Colonic mucosa (tissue), 4 donors: ENCODE measurements around the gene MDK. TPM values are rescaled to one million over a fixed set of nuclear protein-coding genes. Genes with fewer than 3 reads are reported as not detected.

Experiments used
- DNase-seq: peaks from one replicate; pipeline ENCODE4 v3.0.0-alpha.2; 2020
- H3K27ac ChIP-seq: fragments of 200-600 bp; one replicate; pipeline ENCODE4 v1.8.0; 2021
- H3K27me3 ChIP-seq: fragments of 200-600 bp; one replicate; pipeline ENCODE4 v1.8.0; 2021
- H3K36me3 ChIP-seq: fragments of 200-600 bp; one replicate; pipeline ENCODE4 v1.8.0; 2021
- H3K4me1 ChIP-seq: fragments of 200-600 bp; one replicate; pipeline ENCODE4 v1.8.0; 2021; ENCODE audit warnings: mild to moderate bottlenecking
- H3K4me3 ChIP-seq: fragments of 200-600 bp; one replicate; pipeline ENCODE4 v1.8.0; 2021
- H3K9ac ChIP-seq, 2 donors: one replicate each; pipeline ENCODE4 v1.7.0; 2013; ENCODE audit warnings: control low read depth in 2 of 2, low read depth in 2 of 2, low read length in 2 of 2
- H3K9me3 ChIP-seq: fragments of 200-600 bp; one replicate; pipeline ENCODE4 v1.8.0; 2021
- CTCF ChIP-seq: fragments of 200-600 bp; IDR thresholded peaks from one replicate; pipeline ENCODE4 v1.8.0; 2022; ENCODE audit warnings: antibody characterized with exemption, mild to moderate bottlenecking
- intact Hi-C: fragments of 100-400 bp; cut with DNase I; formaldehyde crosslinking; loops from one replicate; pipeline ENCODE4 v1.14.1; 2022
- total RNA-seq, 2 donors: library from RNA; stranded (reverse); fragmentation: NEBNext Ultra II Directional in 1 of 2; extraction: Animal tissue kit (Norgen Biotek cat#: 25700) in 1 of 2; gene quantifications; one replicate each; pipeline ENCODE4 v1.2.1, GENCODE V29; 2021
- donor health status: healthy.
- donor health status: DM: no; HTN: no; CAD: no.
- donor health status: DM: no; HTN: no; CAD: no.

MDK gene
- total RNA-seq, 2 donors from 2014 or later, result 80.4 to 98.9 TPM

- DNase-seq, result no peak
- H3K36me3 ChIP-seq, result peaks cover 4% of the 10 kb centered on the region
- no peak for TF ChIP-seq CTCF
- no peak overlapping the region for H3K27ac ChIP-seq
- intact Hi-C loops, result no loop called here
- H3K27me3 ChIP-seq, result no peaks in the 10 kb centered on the region
- no peaks in the 10 kb centered on the region for H3K4me1 ChIP-seq
- no peaks in the 10 kb centered on the region for H3K9me3 ChIP-seq
- H3K4me3 ChIP-seq, result no peak overlapping the region
- no peak overlapping the region for H3K9ac ChIP-seq
Measured at GRCh38 chr11:46417711-46418110, 36.2 kb downstream of the MDK start.

- Histone ChIP-seq H3K9ac (no peak overlapping the region), H3K4me1 (no peaks in the 10 kb centered on the region), H3K27ac (no peak overlapping the region), H3K9me3 (no peaks in the 10 kb centered on the region), H3K27me3 (no peaks in the 10 kb centered on the region), H3K36me3 (peaks cover 4% of the 10 kb centered on the region), H3K4me3 (no peak overlapping the region)
- no peak for TF ChIP-seq CTCF
- no peak for DNase-seq
- intact Hi-C loops, result no loop called here
Measured at GRCh38 chr11:46418751-46419150, 37.3 kb downstream of the MDK start.

GRCh38 chr11:46420513-46420912 lies 39.0 kb downstream of the MDK start:
- Histone ChIP-seq H3K9me3 (no peaks in the 10 kb centered on the region), H3K36me3 (peaks cover 4% of the 10 kb centered on the region), H3K27me3 (no peaks in the 10 kb centered on the region), H3K9ac (no peak overlapping the region), H3K4me3 (no peak overlapping the region), H3K27ac (no peak overlapping the region), H3K4me1 (no peaks in the 10 kb centered on the region)
- no peak for TF ChIP-seq CTCF
- no peak for DNase-seq
- intact Hi-C loops, result no loop called here

- H3K27ac ChIP-seq, result no peak overlapping the region
- peaks cover 4% of the 10 kb centered on the region for H3K36me3 ChIP-seq
- no peak for TF ChIP-seq CTCF
- intact Hi-C loops, result no loop called here
- no peaks in the 10 kb centered on the region for H3K9me3 ChIP-seq
- no peaks in the 10 kb centered on the region for H3K27me3 ChIP-seq
- H3K9ac ChIP-seq, result no peak overlapping the region
- no peaks in the 10 kb centered on the region for H3K4me1 ChIP-seq
- no peak overlapping the region for H3K4me3 ChIP-seq
- DNase-seq, result no peak
Measured at GRCh38 chr11:46421257-46421880, 39.9 kb downstream of the MDK start.

GRCh38 chr11:46422588-46422987 lies 41.1 kb downstream of the MDK start:
- Histone ChIP-seq H3K36me3 (peaks cover 3% of the 10 kb centered on the region), H3K9ac (no peak overlapping the region), H3K4me1 (no peaks in the 10 kb centered on the region), H3K9me3 (no peaks in the 10 kb centered on the region), H3K27me3 (no peaks in the 10 kb centered on the region), H3K4me3 (no peak overlapping the region), H3K27ac (no peak overlapping the region)
- no peak for DNase-seq
- no peak for TF ChIP-seq CTCF
- intact Hi-C loops, result no loop called here
